Body of pancreas (tissue), 4 donors: ENCODE data around the gene PSAPL1. TPM values are rescaled to one million over a fixed set of nuclear protein-coding genes. Genes with fewer than 3 reads are reported as not detected.

ENCODE experiments used
- ATAC-seq: fragments of 150-250 bp; one replicate; pipeline ENCODE4 v1.9.1; 2016
- DNase-seq, 4 donors: peaks; one replicate each; pipeline ENCODE4 v3.0.0-alpha.2; 2019
- H3K27ac ChIP-seq, 4 donors: fragments of 200-600 bp; sonication (generic); 1 replicate in 3 of 4; 2 replicates in 1 of 4; pipeline versions ENCODE4 v1.5.1 to v1.6.1; 2016 to 2019; ENCODE audit warnings: mild to moderate bottlenecking in 1 of 4, mixed read lengths in 1 of 4, moderate library complexity in 1 of 4
- H3K27me3 ChIP-seq, 2 donors: fragments of 200-600 bp; sonication (generic); one replicate each; pipeline ENCODE4 v1.6.0; 2016; ENCODE audit warnings: mild to moderate bottlenecking in 1 of 2
- H3K36me3 ChIP-seq, 2 donors: fragments of 200-600 bp; sonication (generic); replicated peaks in 1 of 2; 2 replicates each; pipeline ENCODE4 v1.5.1; 2016; ENCODE audit warnings: low read depth in 2 of 2; ENCODE audit not compliant: insufficient read depth in 1 of 2
- H3K4me1 ChIP-seq: fragments of 200-600 bp; sonication (generic); one replicate; pipeline ENCODE4 v1.6.0; 2016
- H3K4me3 ChIP-seq, 2 donors: fragments of 200-600 bp; sonication (generic); 1 replicate in 1 of 2; 2 replicates in 1 of 2; pipeline ENCODE4 v1.5.1; 2016 to 2019
- H3K9me3 ChIP-seq, 3 donors: fragments of 200-600 bp; sonication (generic); 1 replicate in 2 of 3; 2 replicates in 1 of 3; pipeline ENCODE4 v1.5.1; 2016
- POLR2A ChIP-seq, 3 donors: fragments of 450-650 bp; IDR thresholded peaks; one replicate each; pipeline ENCODE4 v1.6.1; 2016; ENCODE audit warnings: antibody characterized with exemption in 3 of 3, mild to moderate bottlenecking in 2 of 3
- WGBS, 2 donors: methylation state at CpG; one replicate each; pipeline ENCODE4 v1.1.5; 2017; 5-methylcytosine and 5-hydroxymethylcytosine counted together
- intact Hi-C: fragments of 100-400 bp; cut with DNase I; formaldehyde crosslinking; loops from one replicate; pipeline ENCODE4 v1.15.1; 2023
- total RNA-seq, 2 donors: library from RNA; depleted of rRNA; stranded (reverse); fragments of >200 nt; gene quantifications; one replicate each; pipeline ENCODE4 v1.1.0, GENCODE V29; 2016
- TF ChIP-seq, protein P1 (sequence below), 7 experiments: fragments of 450-650 bp in 4 of 7; fragments of 200-600 bp in 3 of 7; sonication (generic) in 3 of 7; IDR thresholded peaks; one replicate each; pipeline ENCODE4 v1.5.1; 2016 to 2019; ENCODE audit warnings: antibody characterized with exemption in 7 of 7

The PSAPL1 gene
- total RNA-seq, 2 donors from 2014 or later = 0.52 TPM; not detected in 1

DNA sequence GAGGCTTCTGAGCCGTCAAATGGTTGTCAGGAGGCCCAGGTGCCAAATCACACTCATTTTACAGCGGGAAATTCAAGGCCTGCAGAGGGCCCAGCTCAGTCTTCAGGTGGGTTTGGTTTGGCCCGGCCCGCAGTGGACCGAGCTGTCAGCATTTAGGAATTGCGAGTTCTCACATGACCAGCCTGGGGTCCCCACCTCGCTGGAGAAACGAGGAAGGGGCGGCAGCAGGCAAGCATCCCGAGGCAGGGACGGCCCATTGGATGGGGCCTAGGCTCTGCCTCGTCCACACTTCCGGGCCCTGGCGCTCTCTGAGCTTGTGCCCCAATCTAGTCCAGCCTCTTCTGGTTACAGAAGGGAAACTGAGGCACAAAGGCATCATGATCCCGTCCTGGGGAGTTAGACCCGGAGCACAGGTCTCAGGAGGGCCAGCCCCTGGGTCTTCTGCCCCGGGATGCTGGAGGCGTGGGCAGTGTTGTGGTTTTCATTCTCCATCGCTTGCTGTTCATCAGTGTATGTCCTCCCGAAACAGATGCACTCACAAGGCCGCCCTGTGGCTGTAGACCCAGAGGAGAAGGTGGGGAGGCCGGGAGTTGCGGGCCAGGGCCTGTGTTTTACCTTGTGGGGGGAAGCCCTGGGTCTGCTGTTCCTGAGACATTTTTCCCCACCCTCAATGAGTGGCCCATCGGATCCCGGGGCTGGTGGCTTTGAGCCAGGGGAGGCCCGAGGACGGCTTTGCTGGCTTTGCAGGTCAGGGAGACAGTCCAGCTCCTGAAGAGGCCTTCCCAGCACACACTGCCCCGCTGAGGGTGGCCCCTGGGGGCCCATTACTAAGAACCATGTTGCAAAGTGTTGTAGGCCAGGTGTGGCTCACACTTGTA is 8.9 kb downstream of the PSAPL1 start:
- Histone ChIP-seq H3K4me3 (no peak overlapping the region), H3K36me3 (no peaks in the 10 kb centered on the region), H3K27ac (no peak overlapping the region), H3K4me1 (no peaks in the 10 kb centered on the region), H3K27me3 (no peaks in the 10 kb centered on the region), H3K9me3 (no peaks in the 10 kb centered on the region)
- peak in 2 of 4 donors; percentile 4 to 5 for DNase-seq
- 72% methylated on average over 11 to 27 of the region's 28 CpGs for WGBS, 2 donors
- intact Hi-C loops = no loop called here
- no peak for TF ChIP-seq POLR2A (IDR thresholded peaks at IDR 0.05)
- TF ChIP-seq, protein P1, sequence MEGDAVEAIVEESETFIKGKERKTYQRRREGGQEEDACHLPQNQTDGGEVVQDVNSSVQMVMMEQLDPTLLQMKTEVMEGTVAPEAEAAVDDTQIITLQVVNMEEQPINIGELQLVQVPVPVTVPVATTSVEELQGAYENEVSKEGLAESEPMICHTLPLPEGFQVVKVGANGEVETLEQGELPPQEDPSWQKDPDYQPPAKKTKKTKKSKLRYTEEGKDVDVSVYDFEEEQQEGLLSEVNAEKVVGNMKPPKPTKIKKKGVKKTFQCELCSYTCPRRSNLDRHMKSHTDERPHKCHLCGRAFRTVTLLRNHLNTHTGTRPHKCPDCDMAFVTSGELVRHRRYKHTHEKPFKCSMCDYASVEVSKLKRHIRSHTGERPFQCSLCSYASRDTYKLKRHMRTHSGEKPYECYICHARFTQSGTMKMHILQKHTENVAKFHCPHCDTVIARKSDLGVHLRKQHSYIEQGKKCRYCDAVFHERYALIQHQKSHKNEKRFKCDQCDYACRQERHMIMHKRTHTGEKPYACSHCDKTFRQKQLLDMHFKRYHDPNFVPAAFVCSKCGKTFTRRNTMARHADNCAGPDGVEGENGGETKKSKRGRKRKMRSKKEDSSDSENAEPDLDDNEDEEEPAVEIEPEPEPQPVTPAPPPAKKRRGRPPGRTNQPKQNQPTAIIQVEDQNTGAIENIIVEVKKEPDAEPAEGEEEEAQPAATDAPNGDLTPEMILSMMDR (IDR thresholded peaks at IDR 0.05) = no peak
- no peak for ATAC-seq

DNA sequence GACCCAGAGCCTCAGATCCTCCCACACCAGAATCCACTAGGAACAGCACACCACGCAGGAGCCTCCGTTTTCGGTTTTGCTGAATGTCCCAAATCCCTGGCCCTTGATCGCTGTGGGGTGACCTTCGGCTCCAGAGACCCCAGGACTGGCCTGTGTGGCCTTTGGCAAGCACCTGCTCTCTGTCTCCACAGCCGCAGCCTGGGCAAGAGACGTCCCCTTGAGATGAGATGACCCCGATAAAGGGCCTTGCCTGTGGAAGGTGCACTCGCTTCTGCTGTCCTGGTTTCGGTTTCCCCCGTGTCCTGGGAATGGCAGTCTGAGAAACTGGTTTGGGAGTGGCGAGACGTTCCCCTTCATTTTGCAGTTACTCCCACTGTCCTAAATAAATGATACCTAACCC is 9.6 kb downstream of the PSAPL1 start:
- Histone ChIP-seq H3K27ac (no peak overlapping the region), H3K36me3 (no peaks in the 10 kb centered on the region), H3K27me3 (no peaks in the 10 kb centered on the region), H3K4me3 (no peak overlapping the region), H3K9me3 (no peaks in the 10 kb centered on the region), H3K4me1 (no peaks in the 10 kb centered on the region)
- no peak for TF ChIP-seq POLR2A (IDR thresholded peaks at IDR 0.05)
- TF ChIP-seq, protein P1 (IDR thresholded peaks at IDR 0.05) = no peak
- WGBS, 2 donors = 67 to 78% methylated on average over 7 to 13 of the region's 13 CpGs
- no peak for ATAC-seq
- DNase-seq = no peak
- intact Hi-C loops = no loop called here

DNA sequence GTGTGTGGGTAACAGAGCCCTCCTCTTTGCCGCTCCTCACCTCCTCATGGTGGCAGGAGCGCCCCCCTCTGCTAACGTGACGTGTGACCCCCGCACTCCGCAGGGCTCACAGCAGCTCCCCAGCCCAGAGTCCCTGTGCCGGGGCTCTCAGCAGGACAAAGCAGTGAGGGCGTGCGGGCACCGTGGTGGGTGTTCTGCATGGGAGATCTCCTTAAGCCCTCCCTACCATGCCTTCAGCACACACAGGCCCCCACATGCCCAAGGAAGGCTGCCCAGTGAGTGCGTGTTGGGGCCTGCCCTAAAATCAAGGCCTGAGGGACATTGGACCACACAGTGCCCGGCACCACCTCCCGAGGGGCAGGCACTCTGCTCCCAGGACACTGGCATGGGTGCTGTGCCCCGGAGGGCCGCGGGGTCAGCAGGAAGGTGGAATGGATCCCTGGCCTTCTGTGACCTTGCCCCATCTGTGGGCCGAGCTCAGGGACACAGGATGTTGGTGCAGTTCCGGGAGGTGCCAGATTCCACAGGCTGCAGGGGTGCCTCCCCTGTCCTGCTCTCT is 10.1 kb downstream of the PSAPL1 start:
- no peaks in the 10 kb centered on the region for H3K27me3 ChIP-seq
- ATAC-seq (no peak), DNase-seq (peak in 2 of 4 donors; percentile 1 to 7)
- 69% methylated on average over 15 of the region's 18 CpGs; no CpG with 5 or more reads in 1 of the 2 donors for WGBS, 2 donors
- TF ChIP-seq, protein P1 (IDR thresholded peaks at IDR 0.05) = no peak
- no peak for TF ChIP-seq POLR2A (IDR thresholded peaks at IDR 0.05)
- no peaks in the 10 kb centered on the region for H3K36me3 ChIP-seq
- no peak overlapping the region for H3K4me3 ChIP-seq
- H3K4me1 ChIP-seq = no peaks in the 10 kb centered on the region
- H3K9me3 ChIP-seq = no peaks in the 10 kb centered on the region
- intact Hi-C loops = no loop called here
- no peak overlapping the region for H3K27ac ChIP-seq

DNA sequence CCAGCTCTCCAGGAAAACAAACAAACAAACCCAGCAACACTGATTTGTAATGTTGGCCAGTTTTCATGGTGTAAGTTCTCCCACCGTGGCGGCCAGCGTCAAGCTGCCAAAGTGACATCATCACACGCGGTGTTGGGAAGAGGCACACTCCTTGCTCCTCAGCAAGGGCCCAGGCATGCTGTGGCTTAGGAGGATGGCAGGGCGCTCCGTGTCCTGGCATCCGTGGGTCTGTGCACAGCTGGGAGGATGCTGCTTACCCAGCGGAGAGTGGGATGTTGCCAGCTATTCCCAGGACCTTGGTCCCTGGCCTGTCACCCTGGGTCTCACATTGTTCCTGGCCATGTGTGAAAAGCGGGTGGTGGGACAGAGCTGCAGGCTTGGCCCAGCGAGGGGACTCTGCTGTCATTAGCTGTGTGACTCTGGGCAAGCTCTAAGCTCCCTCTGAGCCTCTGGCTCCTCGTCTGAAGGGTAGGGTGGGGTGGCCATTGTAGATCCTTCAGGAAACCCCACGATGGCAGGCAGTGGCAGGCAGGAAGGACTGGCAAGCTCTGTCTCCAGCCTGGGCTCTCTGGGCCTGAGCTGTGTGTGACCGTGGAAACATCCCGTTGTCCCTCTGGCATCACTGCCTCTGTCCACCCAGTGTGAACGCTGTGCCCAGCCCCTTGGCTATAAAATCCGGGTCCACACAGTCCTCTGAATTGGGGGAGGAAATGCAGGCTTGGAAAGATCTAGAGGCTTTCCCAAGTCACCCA is 10.8 kb downstream of the PSAPL1 start:
- H3K27ac ChIP-seq = no peak overlapping the region
- intact Hi-C loops = no loop called here

More for the DNA sequence above, 10.8 kb downstream of the PSAPL1 start:
- no peaks in the 10 kb centered on the region for H3K36me3 ChIP-seq
- H3K27me3 ChIP-seq = no peaks in the 10 kb centered on the region
- TF ChIP-seq, protein P1 (IDR thresholded peaks at IDR 0.05) = no peak
- TF ChIP-seq POLR2A (IDR thresholded peaks at IDR 0.05) = no peak
- H3K4me1 ChIP-seq = no peaks in the 10 kb centered on the region
- H3K9me3 ChIP-seq = no peaks in the 10 kb centered on the region
- 50 to 51% methylated on average over 11 to 17 of the region's 17 CpGs for WGBS, 2 donors
- no peak overlapping the region for H3K4me3 ChIP-seq
- no peak for ATAC-seq
- DNase-seq = peak in 2 of 4 donors; percentile 1 to 2
